ENCODE results near the gene ADGRB2. TPM values are rescaled to one million over a fixed set of nuclear protein-coding genes. Genes with fewer than 3 reads are reported as not detected.

The ADGRB2 gene
- total RNA-seq, 2 donors from 2014 or later = 3.0 to 10.2 TPM

DNA sequence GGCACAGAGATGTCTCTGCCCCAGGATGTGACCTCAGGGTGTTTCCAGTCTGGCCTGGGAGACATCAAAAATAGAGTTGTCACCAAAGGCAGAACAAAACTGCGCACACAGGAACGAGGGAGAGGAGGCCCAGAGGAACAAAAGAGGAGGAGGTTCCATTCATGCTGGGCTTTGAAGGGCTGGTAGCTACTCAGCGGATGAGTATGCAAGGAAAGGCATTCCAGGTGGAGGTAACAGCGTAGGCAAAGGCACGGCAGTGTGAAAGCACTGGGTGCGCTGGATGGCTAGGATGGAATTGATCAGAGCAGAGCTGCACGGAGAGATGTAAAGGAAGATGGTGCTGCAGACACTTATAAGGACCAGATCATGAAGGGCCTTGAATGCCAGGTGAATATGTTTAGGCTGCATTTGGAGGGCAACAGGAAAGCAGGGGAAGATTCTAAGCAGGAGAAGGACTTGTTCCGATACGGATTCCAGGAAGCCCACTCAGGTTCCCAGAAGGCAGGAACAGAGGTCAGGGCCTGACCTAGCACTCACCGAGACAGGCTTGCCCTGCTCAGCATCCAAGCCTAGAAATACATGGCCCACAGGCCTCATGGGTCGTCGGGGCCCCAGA, 66.7 kb downstream of the ADGRB2 start:
- Histone ChIP-seq H3K4me3 (no peak overlapping the region), H3K36me3 (no peaks in the 10 kb centered on the region), H3K27ac (no peak overlapping the region), H3K4me1 (replicated peaks) (peaks cover 7% of the 10 kb centered on the region), H3K9me3 (no peaks in the 10 kb centered on the region), H3K27me3 (replicated peaks; ENCODE audit: insufficient read depth) (no peaks in the 10 kb centered on the region)
- DNase-seq (ENCODE audit: low spot score) = no peak
- intact Hi-C loops (cut with DNase I) = no loop called here
- WGBS = 86% methylated on average over 12 of the region's 12 CpGs
- TF ChIP-seq POLR2A (IDR thresholded peaks at IDR 0.05) (no peak), CTCF (IDR thresholded peaks at IDR 0.05) (no peak), POLR2AphosphoS5 (IDR thresholded peaks at IDR 0.05) (no peak)

- no peaks in the 10 kb centered on the region for H3K27me3 ChIP-seq (replicated peaks; ENCODE audit: insufficient read depth)
- peak; percentile 27 for TF ChIP-seq POLR2AphosphoS5 (IDR thresholded peaks at IDR 0.05)
- TF ChIP-seq POLR2A (IDR thresholded peaks at IDR 0.05) = no peak
- no peak for TF ChIP-seq CTCF (IDR thresholded peaks at IDR 0.05)
- intact Hi-C loops (cut with DNase I) = no loop called here
- peaks cover 7% of the 10 kb centered on the region for H3K4me1 ChIP-seq (replicated peaks)
- no peak overlapping the region for H3K27ac ChIP-seq
- H3K4me3 ChIP-seq = no peak overlapping the region
- no peaks in the 10 kb centered on the region for H3K9me3 ChIP-seq
- peak; percentile 59 for DNase-seq (ENCODE audit: low spot score)
- no peaks in the 10 kb centered on the region for H3K36me3 ChIP-seq
- WGBS = 33% methylated on average over 2 of the region's 4 CpGs
Observed at GRCh38 chr1:31696242-31696641, 67.9 kb downstream of the ADGRB2 start.

- Histone ChIP-seq H3K27ac (no peak overlapping the region), H3K36me3 (no peaks in the 10 kb centered on the region), H3K4me3 (no peak overlapping the region), H3K27me3 (replicated peaks; ENCODE audit: insufficient read depth) (no peaks in the 10 kb centered on the region), H3K9me3 (no peaks in the 10 kb centered on the region), H3K4me1 (replicated peaks) (peaks cover 1% of the 10 kb centered on the region)
- no peak for TF ChIP-seq POLR2A (IDR thresholded peaks at IDR 0.05)
- TF ChIP-seq CTCF (IDR thresholded peaks at IDR 0.05) = no peak
- TF ChIP-seq POLR2AphosphoS5 (IDR thresholded peaks at IDR 0.05) = no peak
- DNase-seq (ENCODE audit: low spot score) = no peak
- 77% methylated on average over 5 of the region's 5 CpGs for WGBS
- intact Hi-C loops (cut with DNase I) = no loop called here
Observed at GRCh38 chr1:31695327-31695726, 68.8 kb downstream of the ADGRB2 start.

DNA sequence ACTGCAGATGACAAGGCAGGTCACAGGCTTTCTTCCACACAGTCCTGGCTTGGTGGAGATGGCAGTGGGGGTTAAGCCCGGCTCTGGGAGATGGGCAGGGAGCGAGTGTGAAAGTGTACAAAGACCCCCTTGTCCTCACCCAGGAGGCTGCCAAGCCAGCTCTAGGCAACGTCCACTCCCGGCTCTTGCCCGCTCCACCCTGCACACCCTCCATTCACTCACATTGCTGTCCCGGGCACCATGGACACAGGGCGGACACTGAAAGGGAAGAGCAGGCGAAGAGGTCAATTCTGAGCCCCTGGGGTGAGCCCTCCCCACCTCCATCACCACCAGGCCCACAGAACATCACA, 69.2 kb downstream of the ADGRB2 start:
- Histone ChIP-seq H3K36me3 (no peaks in the 10 kb centered on the region), H3K27ac (no peak overlapping the region), H3K27me3 (replicated peaks; ENCODE audit: insufficient read depth) (no peaks in the 10 kb centered on the region), H3K4me1 (replicated peaks) (no peaks in the 10 kb centered on the region), H3K9me3 (no peaks in the 10 kb centered on the region), H3K4me3 (no peak overlapping the region)
- intact Hi-C loops (cut with DNase I) = no loop called here
- WGBS = 72% methylated on average over 8 of the region's 8 CpGs
- DNase-seq (ENCODE audit: low spot score) = no peak
- no peak for TF ChIP-seq CTCF (IDR thresholded peaks at IDR 0.05)
- no peak for TF ChIP-seq POLR2AphosphoS5 (IDR thresholded peaks at IDR 0.05)
- TF ChIP-seq POLR2A (IDR thresholded peaks at IDR 0.05) = no peak
